ENCODE measurements around the gene MIF.

GRCh38 chr22:23911318-23911980 lies 17.3 kb downstream of the MIF start:
- TF ChIP-seq POLR2A (IDR thresholded peaks at IDR 0.05) (no peak), CTCF (IDR thresholded peaks at IDR 0.05) (no peak)
